Omental fat pad (tissue), 4 donors: ENCODE results near the gene FAS. TPM values are rescaled to one million over a fixed set of nuclear protein-coding genes. Genes with fewer than 3 reads are reported as not detected.

Source experiments
- ATAC-seq: fragments of 150-250 bp; one replicate; pipeline ENCODE4 v1.9.1; 2016; ENCODE audit warnings: mild to moderate bottlenecking, moderate library complexity; ENCODE audit not compliant: low FRiP score
- DNase-seq: peaks from one replicate; pipeline ENCODE4 v3.0.0-alpha.2; 2019; ENCODE audit warnings: low spot score
- total RNA-seq, 4 donors: library from RNA; depleted of rRNA; stranded (reverse); fragments of >200 nt; gene quantifications; one replicate each; pipeline ENCODE4 v1.1.0, GENCODE V29; 2016
- TF ChIP-seq, protein P1 (sequence below), 3 donors: fragments of 450-650 bp; IDR thresholded peaks; one replicate each; pipeline ENCODE4 v1.5.1; 2016 to 2017; ENCODE audit warnings: antibody characterized with exemption in 3 of 3, mild to moderate bottlenecking in 3 of 3, moderate library complexity in 2 of 3

Gene FAS
- total RNA-seq, 4 donors from 2014 or later, result 23.3 to 92.5 (median 46.7) TPM

DNA sequence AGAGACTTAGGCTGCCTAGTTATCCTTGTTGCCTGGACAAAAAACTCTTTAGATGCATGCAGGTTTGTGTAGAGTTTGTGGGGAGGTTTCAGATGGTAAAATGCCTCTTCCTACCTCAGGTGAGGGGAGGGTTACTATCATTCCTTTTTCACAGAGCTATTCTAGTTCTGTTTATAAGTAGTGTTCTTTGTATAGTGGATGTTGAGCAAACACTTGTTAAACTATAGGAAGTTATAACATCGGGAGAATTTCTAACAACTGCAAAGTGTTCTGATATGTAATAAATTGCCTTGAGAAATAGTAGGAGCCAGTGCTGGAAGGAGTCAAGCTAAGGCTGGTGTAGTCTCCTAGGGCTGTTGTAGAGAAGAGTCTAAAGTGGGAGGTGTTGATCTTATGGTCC lies 6.7 kb upstream of the FAS start:
- DNase-seq, result no peak
- no peak for ATAC-seq
- TF ChIP-seq, protein P1, sequence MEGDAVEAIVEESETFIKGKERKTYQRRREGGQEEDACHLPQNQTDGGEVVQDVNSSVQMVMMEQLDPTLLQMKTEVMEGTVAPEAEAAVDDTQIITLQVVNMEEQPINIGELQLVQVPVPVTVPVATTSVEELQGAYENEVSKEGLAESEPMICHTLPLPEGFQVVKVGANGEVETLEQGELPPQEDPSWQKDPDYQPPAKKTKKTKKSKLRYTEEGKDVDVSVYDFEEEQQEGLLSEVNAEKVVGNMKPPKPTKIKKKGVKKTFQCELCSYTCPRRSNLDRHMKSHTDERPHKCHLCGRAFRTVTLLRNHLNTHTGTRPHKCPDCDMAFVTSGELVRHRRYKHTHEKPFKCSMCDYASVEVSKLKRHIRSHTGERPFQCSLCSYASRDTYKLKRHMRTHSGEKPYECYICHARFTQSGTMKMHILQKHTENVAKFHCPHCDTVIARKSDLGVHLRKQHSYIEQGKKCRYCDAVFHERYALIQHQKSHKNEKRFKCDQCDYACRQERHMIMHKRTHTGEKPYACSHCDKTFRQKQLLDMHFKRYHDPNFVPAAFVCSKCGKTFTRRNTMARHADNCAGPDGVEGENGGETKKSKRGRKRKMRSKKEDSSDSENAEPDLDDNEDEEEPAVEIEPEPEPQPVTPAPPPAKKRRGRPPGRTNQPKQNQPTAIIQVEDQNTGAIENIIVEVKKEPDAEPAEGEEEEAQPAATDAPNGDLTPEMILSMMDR (IDR thresholded peaks at IDR 0.05), result no peak

DNA sequence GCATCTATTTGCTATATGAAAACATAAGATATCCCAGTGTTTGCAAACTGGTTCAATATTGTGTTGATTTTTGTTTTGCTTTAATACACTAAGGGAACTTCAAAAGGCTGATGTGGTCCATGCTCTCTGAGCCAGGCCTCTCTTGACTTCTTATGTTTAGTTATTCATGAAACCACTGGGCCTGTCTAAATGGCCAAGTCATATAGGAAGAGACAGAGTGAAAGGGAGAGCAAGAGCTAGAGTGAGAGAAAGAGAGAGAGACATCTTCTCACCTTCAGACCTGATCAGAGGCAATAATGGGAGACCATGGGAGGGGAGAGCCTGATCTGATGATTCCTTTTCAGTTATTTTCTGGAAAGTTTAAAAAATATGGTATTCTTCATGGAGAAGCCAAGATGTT lies 6.1 kb upstream of the FAS start:
- no peak for ATAC-seq
- DNase-seq, result no peak
- TF ChIP-seq, protein P1 (IDR thresholded peaks at IDR 0.05), result no peak

DNA sequence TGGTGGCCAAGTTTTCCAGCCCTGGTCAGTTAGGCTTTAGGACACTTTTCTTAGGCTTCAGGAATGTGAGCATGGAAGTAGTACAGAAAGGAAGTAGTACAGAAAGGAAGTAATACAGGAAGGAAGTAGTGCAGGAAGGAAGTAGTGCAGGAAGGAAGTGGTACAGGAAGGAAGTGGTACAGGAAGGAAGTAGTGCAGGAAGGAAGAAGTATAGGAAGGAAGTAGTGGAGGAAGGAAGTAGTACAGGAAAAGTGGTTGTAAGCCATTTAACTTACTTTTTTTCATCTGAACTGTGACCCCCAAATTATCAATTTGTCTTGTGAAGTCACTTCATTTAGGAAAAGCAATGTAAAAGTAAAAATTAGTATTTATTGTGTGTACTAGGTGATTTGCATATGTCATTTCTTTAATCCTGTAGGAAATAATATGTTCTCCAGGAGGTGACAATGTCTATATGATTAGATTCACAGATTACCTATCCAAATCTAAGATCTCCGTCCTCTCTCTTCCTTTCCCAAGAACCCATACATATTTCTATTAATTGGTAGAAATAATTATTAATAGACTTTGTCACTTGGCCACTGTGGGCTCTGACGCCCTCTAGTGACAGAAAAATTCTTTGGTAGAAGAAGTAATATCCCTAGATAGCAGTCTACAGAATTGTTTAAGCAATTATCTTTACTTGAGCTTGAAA lies 3.9 kb upstream of the FAS start:
- DNase-seq (no peak), ATAC-seq (no peak)
- TF ChIP-seq, protein P1 (IDR thresholded peaks at IDR 0.05), result no peak

DNA sequence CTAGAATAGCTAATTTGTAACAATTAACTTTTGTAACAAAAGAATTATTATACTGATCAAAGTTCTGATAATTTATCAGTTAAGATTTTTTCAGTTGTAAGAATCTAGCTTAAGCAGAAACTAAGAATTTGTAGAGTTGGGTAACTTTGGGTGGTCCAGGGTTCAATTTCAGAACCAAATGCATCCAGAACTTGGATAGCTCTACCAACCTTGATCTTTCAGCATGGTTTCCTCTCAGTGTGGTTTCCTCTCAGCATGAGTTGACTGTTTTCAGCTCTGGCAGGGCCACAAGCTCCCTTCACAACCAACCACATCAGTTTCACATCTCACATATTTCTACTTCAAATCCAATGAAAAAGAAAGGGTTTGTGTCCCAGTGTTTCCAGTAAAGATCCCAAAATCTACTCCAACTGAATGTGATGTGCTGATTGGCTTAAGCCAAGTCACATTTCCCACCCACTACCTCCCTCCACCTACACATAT lies 3.3 kb upstream of the FAS start:
- TF ChIP-seq, protein P1 (IDR thresholded peaks at IDR 0.05), result no peak
- ATAC-seq, result no peak
- no peak for DNase-seq

DNA sequence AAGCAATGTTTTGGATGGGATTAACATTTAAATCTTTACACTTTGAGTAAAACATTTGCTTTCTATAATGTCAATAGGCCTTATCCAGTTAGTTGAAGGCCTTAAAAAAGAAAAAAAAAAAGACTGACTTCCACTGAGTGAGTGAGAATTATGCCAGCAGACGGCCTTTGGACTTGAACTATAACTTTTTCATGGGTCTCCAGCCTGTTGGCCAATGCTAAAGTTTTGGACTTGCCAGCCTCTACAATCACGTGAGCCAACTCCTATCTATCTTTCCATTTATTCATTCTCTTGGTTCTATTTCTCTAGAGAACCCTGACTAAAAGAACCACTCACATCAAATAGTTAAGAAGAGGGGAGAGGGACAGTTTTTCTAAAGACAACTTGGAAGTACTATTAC lies 2.8 kb upstream of the FAS start:
- no peak for DNase-seq
- TF ChIP-seq, protein P1 (IDR thresholded peaks at IDR 0.05), result no peak
- no peak for ATAC-seq

DNA sequence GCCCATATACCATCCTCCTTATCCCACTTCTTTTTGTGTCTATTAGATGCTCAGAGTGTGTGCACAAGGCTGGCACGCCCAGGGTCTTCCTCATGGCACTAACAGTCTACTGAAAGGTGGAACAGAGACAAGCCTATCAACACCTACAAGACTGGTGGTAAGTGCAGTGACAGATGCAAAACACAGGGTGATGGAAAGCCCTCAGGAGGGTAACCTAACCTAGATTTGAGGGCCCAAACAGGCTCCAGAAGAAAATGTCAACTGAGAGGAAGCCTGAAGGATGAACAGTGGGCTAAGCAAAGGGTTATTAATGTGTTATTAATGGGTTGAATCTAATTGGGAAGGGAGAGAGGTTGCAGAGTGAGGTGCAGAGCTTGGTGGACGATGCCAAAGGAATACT lies 1.2 kb upstream of the FAS start:
- TF ChIP-seq, protein P1 (IDR thresholded peaks at IDR 0.05), result no peak
- DNase-seq, result no peak
- ATAC-seq, result no peak

DNA sequence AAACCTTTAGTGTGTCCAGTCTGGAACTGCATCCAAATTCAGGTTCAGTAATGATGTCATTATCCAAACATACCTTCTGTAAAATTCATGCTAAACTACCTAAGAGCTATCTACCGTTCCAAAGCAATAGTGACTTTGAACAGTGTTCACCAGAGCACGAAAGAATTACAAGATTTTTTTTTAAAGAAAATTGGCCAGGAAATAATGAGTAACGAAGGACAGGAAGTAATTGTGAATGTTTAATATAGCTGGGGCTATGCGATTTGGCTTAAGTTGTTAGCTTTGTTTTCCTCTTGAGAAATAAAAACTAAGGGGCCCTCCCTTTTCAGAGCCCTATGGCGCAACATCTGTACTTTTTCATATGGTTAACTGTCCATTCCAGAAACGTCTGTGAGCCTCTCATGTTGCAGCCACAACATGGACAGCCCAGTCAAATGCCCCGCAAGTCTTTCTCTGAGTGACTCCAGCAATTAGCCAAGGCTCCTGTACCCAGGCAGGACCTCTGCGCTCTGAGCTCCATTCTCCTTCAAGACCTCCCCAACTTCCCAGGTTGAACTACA lies 694 bp upstream of the FAS start:
- ATAC-seq (peak; percentile 51), DNase-seq (no peak)
- TF ChIP-seq, protein P1 (IDR thresholded peaks at IDR 0.05), result no peak
